ENCODE measurements around the gene CARD14. TPM values are rescaled to one million over a fixed set of nuclear protein-coding genes. Genes with fewer than 3 reads are reported as not detected.

Gene CARD14
- total and polyA plus RNA-seq, 12 donors: 0.11 to 0.33 (median 0.14) TPM; not detected in 6

DNA sequence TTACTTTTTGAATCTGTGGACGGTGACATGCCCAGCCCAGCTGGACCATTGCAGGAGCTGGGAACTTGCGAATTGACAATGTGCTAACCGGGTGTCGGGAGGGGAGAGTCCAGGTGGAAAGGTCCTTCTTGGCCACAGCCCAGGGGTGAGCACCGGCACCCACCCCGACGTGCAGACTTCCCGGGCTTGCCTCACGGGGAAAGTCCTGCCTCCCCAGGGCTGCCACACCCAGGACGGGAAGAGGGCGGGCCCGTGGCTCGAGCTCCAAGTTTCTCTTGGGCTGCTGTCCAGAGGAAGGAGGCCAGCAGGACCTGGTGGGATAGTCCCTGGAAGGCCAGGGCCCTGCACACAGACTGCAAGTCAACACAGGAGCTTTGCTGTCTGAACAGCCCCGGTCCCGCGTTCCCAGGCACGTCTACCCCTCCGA, 17.7 kb downstream of the CARD14 start:
- H3K4me3 ChIP-seq: peak overlapping the region in 6 of 10 donors; percentile 22 to 32 (median 29)
- peak; percentile 72 for DNase-seq
- peaks cover 5 to 41% (median 23%) of the 10 kb centered on the region in 9 donors for H3K4me1 ChIP-seq
- H3K27me3 ChIP-seq: peaks cover 0 to 27% (median 8%) of the 10 kb centered on the region in 7 donors
- peak overlapping the region in 6 of 10 donors; percentile 37 to 71 (median 67) for H3K27ac ChIP-seq
- H3K9me3 ChIP-seq: no peaks in the 10 kb centered on the region
- no peaks in the 10 kb centered on the region for H3K36me3 ChIP-seq
- WGBS, 2 donors: 38 to 45% methylated on average over 18 of the region's 18 CpGs
- TF ChIP-seq, protein P1, sequence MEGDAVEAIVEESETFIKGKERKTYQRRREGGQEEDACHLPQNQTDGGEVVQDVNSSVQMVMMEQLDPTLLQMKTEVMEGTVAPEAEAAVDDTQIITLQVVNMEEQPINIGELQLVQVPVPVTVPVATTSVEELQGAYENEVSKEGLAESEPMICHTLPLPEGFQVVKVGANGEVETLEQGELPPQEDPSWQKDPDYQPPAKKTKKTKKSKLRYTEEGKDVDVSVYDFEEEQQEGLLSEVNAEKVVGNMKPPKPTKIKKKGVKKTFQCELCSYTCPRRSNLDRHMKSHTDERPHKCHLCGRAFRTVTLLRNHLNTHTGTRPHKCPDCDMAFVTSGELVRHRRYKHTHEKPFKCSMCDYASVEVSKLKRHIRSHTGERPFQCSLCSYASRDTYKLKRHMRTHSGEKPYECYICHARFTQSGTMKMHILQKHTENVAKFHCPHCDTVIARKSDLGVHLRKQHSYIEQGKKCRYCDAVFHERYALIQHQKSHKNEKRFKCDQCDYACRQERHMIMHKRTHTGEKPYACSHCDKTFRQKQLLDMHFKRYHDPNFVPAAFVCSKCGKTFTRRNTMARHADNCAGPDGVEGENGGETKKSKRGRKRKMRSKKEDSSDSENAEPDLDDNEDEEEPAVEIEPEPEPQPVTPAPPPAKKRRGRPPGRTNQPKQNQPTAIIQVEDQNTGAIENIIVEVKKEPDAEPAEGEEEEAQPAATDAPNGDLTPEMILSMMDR (IDR thresholded peaks at IDR 0.05): no peak
- intact Hi-C loops (cut with DNase I): loop anchor here in 1 of 10 donors (5.0 kb wide), 1 partner anchor 40 kb away; the partner anchor contains the start of gene EIF4A3
- ATAC-seq: peak; percentile 75 to 90 (median 86)

DNA sequence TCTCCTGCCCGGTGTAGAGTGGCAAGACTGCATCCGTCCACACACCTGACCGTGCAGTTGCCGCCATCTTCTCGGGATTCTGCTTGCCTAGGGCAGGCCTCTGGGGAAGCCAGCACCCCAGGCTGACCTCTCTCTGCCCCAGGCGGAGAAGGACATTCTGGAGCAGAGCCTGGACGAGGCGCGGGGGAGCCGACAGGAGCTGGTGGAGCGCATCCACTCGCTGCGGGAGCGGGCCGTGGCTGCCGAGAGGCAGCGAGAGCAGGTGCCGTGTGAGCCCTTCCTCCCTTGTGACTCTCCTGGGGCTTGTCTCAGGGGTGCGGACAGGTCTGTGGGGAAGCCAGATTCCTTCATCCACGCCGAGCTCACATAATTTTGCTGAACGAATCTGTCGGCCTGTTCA, 19.8 kb downstream of the CARD14 start:
- Histone ChIP-seq H3K4me1 (peaks cover 5 to 44% (median 23%) of the 10 kb centered on the region in 9 donors), H3K9me3 (no peaks in the 10 kb centered on the region), H3K27ac (no peak overlapping the region), H3K36me3 (no peaks in the 10 kb centered on the region), H3K27me3 (peaks cover 0 to 31% (median 8%) of the 10 kb centered on the region in 7 donors), H3K4me3 (no peak overlapping the region)
- 73 to 76% methylated on average over 23 of the region's 23 CpGs for WGBS, 2 donors
- TF ChIP-seq, protein P1 (IDR thresholded peaks at IDR 0.05): no peak
- intact Hi-C loops (cut with DNase I): loop anchor here in 1 of 10 donors (5.0 kb wide), 1 partner anchor 42 kb away; the partner anchor contains the start of gene EIF4A3
- ATAC-seq (no peak), DNase-seq (no peak)

DNA sequence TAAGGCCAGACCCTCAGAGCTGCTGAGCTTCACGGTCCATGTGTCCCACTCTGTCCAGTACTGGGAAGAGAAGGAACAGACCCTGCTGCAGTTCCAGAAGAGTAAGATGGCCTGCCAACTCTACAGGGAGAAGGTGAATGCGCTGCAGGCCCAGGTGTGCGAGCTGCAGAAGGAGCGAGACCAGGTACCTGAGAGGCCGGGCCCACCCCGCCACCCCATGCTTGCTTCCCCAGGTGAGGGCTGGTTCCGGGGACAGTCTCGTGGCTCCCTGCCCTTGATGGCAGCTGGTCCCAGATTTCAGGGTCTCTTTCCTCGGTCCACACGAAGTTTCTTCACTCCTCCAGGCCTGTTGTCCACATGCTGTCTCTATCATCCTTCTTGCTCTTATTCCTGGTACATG, 20.9 kb downstream of the CARD14 start:
- Histone ChIP-seq H3K27me3 (peaks cover 0 to 38% (median 8%) of the 10 kb centered on the region in 7 donors), H3K27ac (no peak overlapping the region), H3K36me3 (no peaks in the 10 kb centered on the region), H3K4me1 (peaks cover 5 to 44% (median 23%) of the 10 kb centered on the region in 9 donors), H3K4me3 (no peak overlapping the region), H3K9me3 (no peaks in the 10 kb centered on the region)
- TF ChIP-seq, protein P1 (IDR thresholded peaks at IDR 0.05): no peak
- no peak for DNase-seq
- WGBS, 2 donors: 91 to 94% methylated on average over 10 of the region's 10 CpGs
- ATAC-seq: no peak
- intact Hi-C loops (cut with DNase I): no loop called here

DNA sequence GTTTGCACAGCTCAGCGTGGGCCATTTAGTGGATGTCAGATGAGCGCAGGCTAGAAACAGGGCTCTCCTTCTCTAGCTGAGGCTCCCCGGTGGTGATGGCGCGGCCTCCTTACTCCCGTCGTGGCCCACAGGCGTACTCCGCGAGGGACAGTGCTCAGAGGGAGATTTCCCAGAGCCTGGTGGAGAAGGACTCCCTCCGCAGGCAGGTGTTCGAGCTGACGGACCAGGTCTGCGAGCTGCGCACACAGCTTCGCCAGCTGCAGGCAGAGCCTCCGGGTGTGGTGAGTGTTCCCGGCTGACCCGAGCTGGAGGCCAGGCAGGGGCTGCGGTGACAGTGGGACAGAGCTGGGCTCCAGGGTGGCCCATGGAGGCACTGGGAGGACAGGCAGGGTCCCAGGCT, 21.4 kb downstream of the CARD14 start:
- Histone ChIP-seq H3K27me3 (peaks cover 0 to 38% (median 8%) of the 10 kb centered on the region in 7 donors), H3K36me3 (no peaks in the 10 kb centered on the region), H3K4me1 (peaks cover 5 to 44% (median 23%) of the 10 kb centered on the region in 9 donors), H3K9me3 (no peaks in the 10 kb centered on the region), H3K4me3 (no peak overlapping the region), H3K27ac (peak overlapping the region in 1 of 10 donors; percentile 27)
- WGBS, 2 donors: 79 to 82% methylated on average over 20 of the region's 20 CpGs
- TF ChIP-seq, protein P1 (IDR thresholded peaks at IDR 0.05): no peak
- ATAC-seq (no peak), DNase-seq (no peak)
- intact Hi-C loops (cut with DNase I): no loop called here

Measured in heart right ventricle (tissue), 16 donors.